Adrenal gland (tissue), 5 donors: Measurements from ENCODE around the gene TMEM259.

ENCODE experiments used
- CTCF ChIP-seq, 6 experiments: fragments of 450-650 bp in 4 of 6; fragments of 200-600 bp in 2 of 6; sonication (generic) in 1 of 6; IDR thresholded peaks; 1 replicate in 5 of 6; 2 replicates in 1 of 6; pipeline versions ENCODE4 v1.5.1 to v1.8.0; 2016 to 2021; ENCODE audit warnings: antibody characterized with exemption in 6 of 6, mild to moderate bottlenecking in 2 of 6, moderate library complexity in 1 of 6
- POLR2A ChIP-seq, 2 donors: fragments of 450-650 bp; IDR thresholded peaks; one replicate each; pipeline ENCODE4 v1.6.1; 2017; ENCODE audit warnings: antibody characterized with exemption in 2 of 2, mild to moderate bottlenecking in 2 of 2, moderate library complexity in 1 of 2
- donor health status: DM: no; HTN: no; CAD: no.

- TF ChIP-seq CTCF (IDR thresholded peaks at IDR 0.05) (no peak), POLR2A (IDR thresholded peaks at IDR 0.05) (no peak)
Measured at GRCh38 chr19:993361-993830, 27.5 kb downstream of the TMEM259 start.
